ENCODE data around the gene CHRNA3. TPM values are rescaled to one million over a fixed set of nuclear protein-coding genes. Genes with fewer than 3 reads are reported as not detected.

CHRNA3 gene
- total RNA-seq, 2 donors from 2014 or later = not detected

GRCh38 chr15:78637776-78638435, 17.1 kb upstream of the CHRNA3 start:
- no peak overlapping the region for H3K4me3 ChIP-seq
- DNase-seq (ENCODE audit: low spot score) = no peak
- H3K27ac ChIP-seq = no peak overlapping the region
- H3K4me1 ChIP-seq (ENCODE audit: control insufficient read depth in 1 of 2, low read depth in 2 of 2) = peaks cover 9 to 10% of the 10 kb centered on the region in 2 donors
- no peak for TF ChIP-seq CTCF (IDR thresholded peaks at IDR 0.05)
- no peaks in the 10 kb centered on the region for H3K27me3 ChIP-seq (replicated peaks; ENCODE audit: insufficient read depth)
- H3K9me3 ChIP-seq = no peaks in the 10 kb centered on the region
- H3K36me3 ChIP-seq = no peaks in the 10 kb centered on the region
- no peak for ATAC-seq (ENCODE audit: insufficient number of reproducible peaks, low FRiP score, low read depth)

- Histone ChIP-seq H3K4me3 (no peak overlapping the region), H3K27ac (no peak overlapping the region), H3K4me1 (ENCODE audit: control insufficient read depth in 1 of 2, low read depth in 2 of 2) (peaks cover 9 to 10% of the 10 kb centered on the region in 2 donors), H3K27me3 (replicated peaks; ENCODE audit: insufficient read depth) (no peaks in the 10 kb centered on the region), H3K36me3 (no peaks in the 10 kb centered on the region), H3K9me3 (no peaks in the 10 kb centered on the region)
- TF ChIP-seq CTCF (IDR thresholded peaks at IDR 0.05) = no peak
- no peak for ATAC-seq (ENCODE audit: insufficient number of reproducible peaks, low FRiP score, low read depth)
- DNase-seq (ENCODE audit: low spot score) = no peak
Measured at GRCh38 chr15:78636378-78636859, 15.6 kb upstream of the CHRNA3 start.

GRCh38 chr15:78635346-78635745, 14.6 kb upstream of the CHRNA3 start:
- Histone ChIP-seq H3K4me3 (no peak overlapping the region), H3K27me3 (replicated peaks; ENCODE audit: insufficient read depth) (no peaks in the 10 kb centered on the region), H3K27ac (no peak overlapping the region), H3K4me1 (ENCODE audit: control insufficient read depth in 1 of 2, low read depth in 2 of 2) (peaks cover 0 to 1% of the 10 kb centered on the region in 2 donors), H3K36me3 (no peaks in the 10 kb centered on the region), H3K9me3 (no peaks in the 10 kb centered on the region)
- DNase-seq (ENCODE audit: low spot score) (no peak), ATAC-seq (ENCODE audit: insufficient number of reproducible peaks, low FRiP score, low read depth) (no peak)
- no peak for TF ChIP-seq CTCF (IDR thresholded peaks at IDR 0.05)

GRCh38 chr15:78634210-78635145, 13.7 kb upstream of the CHRNA3 start:
- Histone ChIP-seq H3K4me3 (no peak overlapping the region), H3K9me3 (no peaks in the 10 kb centered on the region), H3K27ac (no peak overlapping the region), H3K36me3 (no peaks in the 10 kb centered on the region), H3K27me3 (replicated peaks; ENCODE audit: insufficient read depth) (no peaks in the 10 kb centered on the region), H3K4me1 (ENCODE audit: control insufficient read depth in 1 of 2, low read depth in 2 of 2) (no peaks in the 10 kb centered on the region)
- ATAC-seq (ENCODE audit: insufficient number of reproducible peaks, low FRiP score, low read depth) (no peak), DNase-seq (ENCODE audit: low spot score) (no peak)
- no peak for TF ChIP-seq CTCF (IDR thresholded peaks at IDR 0.05)

- Histone ChIP-seq H3K4me1 (ENCODE audit: control insufficient read depth in 1 of 2, low read depth in 2 of 2) (no peaks in the 10 kb centered on the region), H3K27me3 (replicated peaks; ENCODE audit: insufficient read depth) (no peaks in the 10 kb centered on the region), H3K4me3 (no peak overlapping the region), H3K27ac (no peak overlapping the region), H3K9me3 (no peaks in the 10 kb centered on the region), H3K36me3 (no peaks in the 10 kb centered on the region)
- DNase-seq (ENCODE audit: low spot score) = no peak
- TF ChIP-seq CTCF (IDR thresholded peaks at IDR 0.05) = no peak
- ATAC-seq (ENCODE audit: insufficient number of reproducible peaks, low FRiP score, low read depth) = no peak
Measured at GRCh38 chr15:78633348-78633747, 12.6 kb upstream of the CHRNA3 start.
